NCI-H1048 (cell line): Measurements from ENCODE around the gene CA10.

Experiments
- DNase-seq: peaks from one replicate; lab custom pipeline; 2025; lab: John Stamatoyannopoulos, UW

CA10 gene

DNA sequence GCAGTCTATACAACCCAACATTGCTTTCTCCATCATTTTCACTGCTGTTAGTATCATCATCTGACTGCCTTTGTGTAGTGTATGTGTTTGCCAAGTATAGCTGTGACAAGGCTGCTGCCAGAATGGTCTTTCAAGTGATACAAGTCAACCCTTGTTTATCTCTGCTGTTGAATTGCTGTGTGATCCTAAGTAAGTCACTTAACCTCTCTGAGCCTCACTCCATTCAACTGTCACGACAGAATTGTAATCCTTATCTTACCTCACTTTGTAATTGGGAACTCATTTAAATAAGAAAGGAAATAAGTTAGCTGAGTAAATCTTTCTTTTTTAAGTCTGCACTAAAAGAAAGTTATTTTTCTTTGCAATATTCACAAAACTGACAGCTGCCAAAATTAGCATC lies 340.6 kb downstream of the CA10 start:
- DNase-seq, result no peak

DNA sequence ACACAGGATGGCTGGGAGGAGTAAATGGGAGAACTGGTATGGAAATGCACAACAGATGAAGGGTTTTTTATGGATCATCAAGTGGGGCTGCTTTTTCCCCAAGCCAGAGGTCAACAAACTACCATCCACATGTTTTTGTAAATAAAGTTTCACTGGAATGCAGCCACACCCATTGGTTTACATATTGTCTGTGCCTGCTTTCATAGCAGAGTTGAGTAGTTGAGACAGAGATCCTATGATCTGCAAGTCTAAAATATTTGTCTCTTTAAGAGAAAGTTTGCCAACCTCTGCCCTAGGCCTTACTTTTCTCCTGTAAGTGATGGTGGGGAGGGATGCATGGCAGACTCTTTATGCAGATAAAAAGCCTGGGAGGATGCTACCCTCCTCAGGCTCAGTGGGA lies 341.4 kb downstream of the CA10 start:
- DNase-seq, result no peak

DNA sequence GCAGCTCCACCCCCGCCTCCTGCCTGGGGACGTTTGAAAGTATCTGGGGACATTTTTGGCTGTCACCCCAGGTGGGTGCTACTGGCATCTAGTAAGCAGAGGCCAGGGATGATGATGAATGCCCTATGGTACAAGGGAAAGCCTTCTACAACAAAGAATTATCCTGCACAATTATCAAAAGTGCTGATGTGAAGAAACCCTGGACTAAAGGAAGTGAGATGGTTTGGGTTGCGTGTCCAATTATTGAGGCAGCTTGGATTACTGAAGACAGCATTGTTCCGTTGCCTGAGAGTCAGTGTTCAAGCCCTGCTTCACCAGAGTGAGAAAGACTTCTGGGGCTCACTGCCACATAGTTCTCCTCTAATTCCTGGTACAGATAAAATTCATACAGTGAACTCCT lies 343.4 kb downstream of the CA10 start:
- DNase-seq, result no peak

DNA sequence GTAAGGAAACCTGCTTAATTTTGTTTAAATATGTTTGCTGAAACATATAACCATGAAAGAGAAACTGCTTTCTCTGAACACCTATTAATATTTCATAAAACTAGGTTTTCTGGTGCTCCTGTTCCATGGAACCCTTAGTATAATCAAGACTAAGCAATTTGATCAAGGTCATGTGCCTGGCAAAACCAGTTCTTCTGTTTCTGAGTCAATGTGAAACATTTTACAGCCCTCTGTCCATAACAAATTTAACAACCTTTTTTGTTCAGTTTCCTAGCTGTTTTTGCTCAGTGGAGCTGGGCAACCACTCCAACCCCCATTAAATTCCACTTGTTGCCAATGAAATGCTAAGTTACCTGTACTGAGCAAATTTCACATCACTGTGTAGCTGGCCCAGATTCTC lies 344.0 kb downstream of the CA10 start:
- DNase-seq, result no peak

DNA sequence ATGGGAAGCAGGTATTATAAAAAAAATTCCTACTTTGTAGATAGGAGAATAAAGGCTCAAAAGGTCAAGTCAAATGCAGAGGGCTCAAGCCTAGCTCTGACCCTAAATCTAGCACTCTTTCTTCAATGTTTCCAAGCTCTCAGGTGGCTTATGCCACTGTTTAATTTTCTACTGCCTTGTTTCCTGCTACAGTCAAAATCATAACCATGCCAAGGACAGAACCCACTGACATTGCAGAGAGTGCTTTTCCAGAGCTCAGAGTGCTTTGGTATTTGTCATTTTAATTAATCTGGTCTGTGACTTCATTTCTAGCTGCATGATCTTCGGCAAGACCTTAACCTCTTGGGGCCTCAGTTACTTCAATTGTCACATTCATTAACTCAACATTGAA lies 344.7 kb downstream of the CA10 start:
- no peak for DNase-seq

DNA sequence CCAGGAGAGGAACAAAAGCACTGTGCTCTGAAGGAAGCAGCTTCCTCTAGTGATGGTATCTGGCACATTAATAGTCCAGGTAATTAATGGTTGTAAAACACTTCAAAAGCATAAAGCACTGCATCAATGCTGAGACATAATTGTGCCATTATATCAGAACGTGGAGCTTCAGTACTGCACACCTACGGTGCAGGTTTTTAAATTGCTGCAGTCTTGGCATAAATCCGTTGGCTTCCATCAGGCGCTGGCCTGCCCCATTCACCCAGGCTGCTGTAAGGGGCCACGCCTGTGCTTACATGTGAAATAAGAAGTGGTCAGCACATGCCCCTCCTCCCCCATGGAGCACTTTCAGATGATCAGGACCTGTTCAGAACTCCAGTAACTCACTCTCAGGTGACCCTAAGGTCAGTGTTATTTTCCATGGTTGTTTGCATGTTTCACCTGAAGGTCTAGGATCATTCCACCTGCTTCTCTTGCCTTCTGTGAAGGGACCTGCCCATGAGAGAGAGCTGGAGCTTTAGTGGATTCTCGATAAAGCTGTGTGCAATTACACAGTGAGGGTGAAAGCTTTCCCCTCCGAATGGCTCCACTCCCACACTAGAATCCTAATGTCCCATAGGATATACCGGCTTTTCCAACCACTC lies 345.3 kb downstream of the CA10 start:
- DNase-seq, result no peak

DNA sequence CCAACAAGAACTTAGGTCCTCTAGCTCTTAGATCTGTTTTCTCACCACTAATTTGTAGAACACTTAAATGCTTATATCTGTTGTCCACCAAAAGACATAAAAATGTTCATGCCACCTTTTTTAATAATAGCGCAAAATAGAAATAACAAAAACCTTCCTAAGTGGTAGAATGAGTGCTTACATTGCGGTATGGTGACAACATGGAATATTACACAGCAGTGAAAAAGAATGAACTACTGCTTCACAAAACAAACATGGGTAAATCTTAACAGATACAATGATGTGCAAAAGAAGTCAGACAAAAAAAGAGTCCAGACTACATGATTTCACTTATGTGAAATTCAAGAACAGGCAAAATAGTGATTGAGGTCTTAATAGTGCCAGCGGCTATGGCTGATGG lies 351.1 kb downstream of the CA10 start:
- no peak for DNase-seq

DNA sequence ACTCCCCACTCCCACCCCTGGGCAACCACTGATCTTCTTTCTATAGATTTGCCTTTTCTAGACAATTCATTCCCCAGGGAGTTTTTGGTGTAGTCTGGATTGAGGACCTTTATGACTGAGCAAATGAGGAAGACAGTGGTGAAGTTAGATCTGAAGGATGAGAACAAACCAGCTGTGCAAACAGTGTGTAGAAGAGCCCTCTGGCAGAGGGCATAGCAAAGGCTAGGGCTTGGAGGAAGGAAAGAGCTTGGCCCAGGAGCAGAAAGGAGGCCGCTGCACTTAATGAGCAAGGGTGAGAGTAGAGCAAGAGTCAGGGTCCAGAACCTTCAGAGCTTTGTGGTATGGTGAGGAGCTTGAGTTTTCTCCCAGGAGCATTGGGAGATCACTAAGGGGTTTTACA lies 352.7 kb downstream of the CA10 start:
- DNase-seq, result no peak

DNA sequence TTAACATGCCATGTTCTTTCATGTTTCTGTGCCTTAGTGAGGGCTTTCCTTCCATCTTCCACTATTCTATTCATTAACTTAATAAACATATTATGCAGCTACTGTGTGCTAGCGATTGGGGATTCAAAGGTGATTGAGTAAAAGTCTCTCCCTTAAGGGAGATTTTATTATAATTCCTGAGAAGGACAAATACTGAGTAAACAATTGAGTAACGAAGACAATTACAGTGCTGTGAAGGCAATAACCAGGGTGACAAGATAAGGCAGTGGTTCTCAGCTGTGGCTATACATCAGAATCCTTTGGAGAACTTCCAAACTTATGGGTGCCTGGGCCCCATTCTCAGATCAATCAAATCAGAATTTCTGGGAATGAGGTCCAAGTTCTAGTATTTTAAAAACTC lies 353.3 kb downstream of the CA10 start:
- DNase-seq, result no peak

DNA sequence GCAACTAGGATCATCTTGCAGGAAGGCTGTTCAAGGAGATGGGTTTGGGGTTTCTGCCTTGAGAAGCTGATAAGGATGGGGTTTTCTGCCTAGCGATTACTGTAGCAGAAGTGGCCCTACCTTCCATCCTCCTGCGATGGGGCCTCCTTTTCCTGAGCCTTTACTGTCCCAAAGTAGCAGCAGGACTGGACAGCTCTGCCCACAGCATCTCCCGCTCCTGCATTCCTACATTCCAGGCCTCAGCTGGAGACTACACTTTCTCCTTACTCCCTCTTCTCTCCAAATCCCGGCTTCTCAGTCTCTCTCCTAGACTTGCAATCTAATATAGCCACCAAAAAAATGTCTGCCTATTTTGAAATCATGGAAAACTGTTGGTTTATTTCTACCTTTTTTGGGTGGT lies 355.4 kb downstream of the CA10 start:
- no peak for DNase-seq

DNA sequence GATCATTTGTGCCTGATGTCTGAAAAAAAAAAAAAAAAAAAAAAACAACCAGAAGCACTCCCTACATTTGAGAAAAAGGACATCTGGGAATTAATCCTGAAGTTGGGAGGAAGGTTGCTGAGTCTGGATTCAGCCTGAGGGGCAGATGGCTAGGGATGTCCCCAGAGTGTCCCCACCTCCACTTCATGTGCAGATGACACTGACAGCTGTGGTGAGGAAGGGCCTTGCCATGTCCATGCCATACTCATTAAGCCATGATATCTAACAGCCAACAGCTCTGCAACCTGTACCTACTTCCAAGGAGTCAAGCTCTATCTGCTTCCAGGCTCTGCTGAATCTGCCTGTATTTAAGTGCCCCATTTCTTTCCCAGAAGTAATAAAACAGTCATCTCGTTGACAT lies 356.0 kb downstream of the CA10 start:
- DNase-seq, result no peak

DNA sequence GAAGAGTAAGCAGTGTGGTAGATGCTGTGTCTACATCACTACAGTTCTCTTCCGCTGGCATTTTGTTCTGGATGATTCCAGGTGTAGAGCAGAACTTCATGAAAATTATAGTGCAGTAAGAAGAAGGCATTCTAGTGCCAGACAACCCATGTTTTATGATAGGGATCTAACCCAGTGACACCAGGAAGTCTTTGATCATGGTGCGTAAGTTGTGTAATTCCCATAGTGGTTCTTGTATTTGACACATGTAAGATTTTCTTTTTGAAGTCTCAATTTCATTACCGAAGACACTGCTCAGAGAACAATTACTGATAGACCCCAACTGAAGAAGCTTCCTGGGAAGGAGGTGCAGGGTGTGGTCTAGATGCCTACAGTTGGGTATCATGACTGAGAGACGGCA lies 356.9 kb downstream of the CA10 start:
- DNase-seq, result no peak

DNA sequence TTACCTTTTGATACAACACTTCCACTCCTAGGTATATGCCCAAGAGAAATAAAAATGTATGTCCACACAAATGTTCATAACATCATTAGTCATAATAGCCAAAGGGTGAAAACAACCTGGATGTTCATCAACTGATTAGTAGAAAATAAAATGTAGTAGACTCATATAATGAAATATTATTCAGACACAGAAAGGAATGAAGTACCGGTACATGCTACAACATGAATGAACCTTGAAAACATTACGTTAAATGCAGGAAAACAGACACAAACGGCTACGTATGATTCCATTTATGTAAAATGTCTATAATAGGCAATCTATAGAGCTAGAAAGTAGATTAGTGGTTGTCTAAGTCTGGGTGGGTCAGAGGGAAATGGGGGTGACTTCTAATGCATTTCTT lies 358.5 kb downstream of the CA10 start:
- DNase-seq, result no peak

DNA sequence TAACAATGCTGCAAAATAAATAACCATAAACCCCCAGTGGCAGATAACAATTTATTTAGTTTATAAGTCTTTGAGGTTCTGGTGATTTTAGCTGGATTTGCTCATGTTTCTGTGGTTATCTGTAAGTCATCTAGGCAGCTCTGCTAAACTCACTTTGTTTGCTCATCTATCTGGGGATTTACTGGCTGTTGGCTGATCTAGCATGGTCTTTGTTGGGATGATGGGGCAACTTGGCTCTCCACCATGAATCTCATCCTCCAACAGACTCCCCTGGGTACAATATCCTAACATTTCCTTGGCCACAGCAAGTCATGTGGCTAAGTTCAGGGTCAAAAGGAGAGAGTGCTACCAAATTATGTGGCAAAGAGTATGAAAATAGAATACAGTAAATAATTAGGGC lies 359.3 kb downstream of the CA10 start:
- no peak for DNase-seq

DNA sequence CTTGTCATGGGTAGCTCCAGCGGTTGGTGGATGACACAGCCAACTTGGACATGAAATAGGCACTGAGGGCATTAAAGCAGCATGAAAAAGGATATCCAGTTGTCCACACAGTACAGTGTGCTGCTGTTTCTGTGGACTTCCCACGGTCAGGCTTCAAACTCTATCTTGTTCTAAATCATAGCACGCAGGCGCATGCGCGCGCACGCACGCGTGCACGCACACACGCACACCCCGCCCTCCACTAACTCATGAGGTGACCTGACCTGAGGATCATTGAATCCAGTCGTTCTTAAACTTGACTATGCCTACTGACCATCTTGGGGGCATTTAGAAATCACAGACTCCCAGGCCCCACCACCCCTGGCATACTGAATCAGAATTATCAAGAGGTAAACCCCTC lies 361.4 kb downstream of the CA10 start:
- DNase-seq, result no peak

DNA sequence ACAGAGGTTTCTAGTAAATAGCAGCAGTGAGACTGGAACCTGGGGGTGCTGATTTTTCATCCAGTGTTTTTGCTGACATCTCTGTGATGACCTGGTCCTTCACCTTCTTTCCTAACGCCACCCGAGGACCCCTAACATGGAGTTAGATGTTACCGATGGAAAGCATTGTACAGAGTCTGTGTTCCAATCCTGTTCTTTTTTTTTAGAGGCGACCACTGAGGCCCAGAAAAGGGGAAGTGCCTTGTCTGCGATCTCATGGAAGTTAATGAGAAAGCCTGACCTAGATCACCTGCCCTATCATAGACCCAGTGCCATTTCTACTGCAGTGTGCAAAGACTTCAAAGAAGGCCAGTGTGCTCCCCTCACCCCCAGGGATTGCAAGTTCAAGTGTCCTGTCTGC lies 362.5 kb downstream of the CA10 start:
- DNase-seq, result no peak

DNA sequence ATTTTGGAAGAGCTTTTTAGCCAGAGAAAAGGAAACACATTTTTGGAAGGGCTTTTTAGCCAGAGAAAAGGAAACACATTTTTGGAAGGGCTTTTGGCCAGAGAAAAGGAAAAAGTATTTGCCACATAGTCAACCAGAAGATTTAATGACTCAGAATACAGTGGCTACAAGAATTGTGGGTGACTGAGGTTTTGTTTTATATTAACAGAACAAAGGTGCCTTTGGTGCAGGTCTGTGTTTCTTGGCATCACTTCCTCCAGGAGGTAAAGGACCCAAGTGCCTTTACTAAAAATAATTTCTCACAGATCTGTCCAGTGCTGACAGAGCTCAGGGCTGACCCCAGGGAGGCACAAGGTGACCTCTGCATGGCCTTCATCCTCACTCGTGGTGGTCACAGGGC lies 363.1 kb downstream of the CA10 start:
- no peak for DNase-seq

DNA sequence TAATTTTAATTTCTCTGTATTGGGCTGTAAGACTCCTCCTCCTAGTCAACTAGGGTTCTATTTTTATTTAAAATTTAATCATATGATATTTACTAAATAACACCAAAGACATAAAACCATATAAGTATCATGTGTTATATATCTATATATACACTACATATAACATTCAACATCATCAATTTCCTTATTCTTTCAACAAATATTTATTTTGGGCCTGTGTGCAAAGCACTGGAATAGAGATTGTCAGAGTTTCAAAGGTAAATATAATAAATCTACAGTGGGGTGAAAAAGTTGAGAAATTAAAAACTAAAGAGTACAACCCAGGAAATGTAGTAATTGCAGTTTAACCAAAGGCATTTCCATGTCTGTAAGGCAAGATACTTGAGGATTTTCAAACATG lies 364.0 kb downstream of the CA10 start:
- no peak for DNase-seq

DNA sequence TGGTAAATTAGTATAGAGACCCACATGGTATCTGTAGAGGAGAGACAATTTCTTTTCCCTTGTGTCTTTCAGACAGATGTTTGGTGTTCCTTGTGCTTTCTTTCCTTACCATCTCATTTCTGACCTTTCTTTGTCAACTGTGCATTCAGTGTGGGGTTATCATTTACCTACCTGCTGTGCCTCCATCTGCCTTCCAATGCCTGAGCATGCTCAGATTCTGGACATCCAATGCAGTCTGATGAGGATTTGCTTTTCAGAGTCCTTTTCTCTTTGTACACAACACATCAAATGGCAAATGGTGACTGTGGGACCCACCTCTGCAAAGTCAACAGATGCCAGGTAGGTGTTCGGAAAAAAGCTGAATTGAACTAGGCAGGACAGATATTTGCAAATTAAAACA lies 364.8 kb downstream of the CA10 start:
- DNase-seq, result no peak

DNA sequence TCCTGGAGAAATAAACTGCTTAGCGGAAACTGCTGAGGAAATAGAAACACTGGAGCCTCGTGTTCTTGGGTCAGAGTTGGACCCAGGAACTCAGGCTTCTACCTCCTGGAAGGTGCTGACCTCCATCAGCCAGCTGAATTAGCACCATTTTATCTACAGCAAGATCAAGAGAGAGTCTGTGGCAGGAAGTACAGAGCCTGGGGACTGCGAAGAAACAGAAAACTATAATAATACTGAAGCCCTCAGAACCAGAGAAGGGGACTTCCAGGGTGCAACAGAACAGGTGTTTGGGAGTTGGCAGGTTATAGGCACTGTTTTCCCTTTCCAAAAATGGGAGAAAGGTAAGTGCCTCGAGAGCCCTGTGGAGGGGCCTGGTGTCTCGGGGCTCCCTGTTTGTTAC lies 379.7 kb downstream of the CA10 start:
- no peak for DNase-seq

DNA sequence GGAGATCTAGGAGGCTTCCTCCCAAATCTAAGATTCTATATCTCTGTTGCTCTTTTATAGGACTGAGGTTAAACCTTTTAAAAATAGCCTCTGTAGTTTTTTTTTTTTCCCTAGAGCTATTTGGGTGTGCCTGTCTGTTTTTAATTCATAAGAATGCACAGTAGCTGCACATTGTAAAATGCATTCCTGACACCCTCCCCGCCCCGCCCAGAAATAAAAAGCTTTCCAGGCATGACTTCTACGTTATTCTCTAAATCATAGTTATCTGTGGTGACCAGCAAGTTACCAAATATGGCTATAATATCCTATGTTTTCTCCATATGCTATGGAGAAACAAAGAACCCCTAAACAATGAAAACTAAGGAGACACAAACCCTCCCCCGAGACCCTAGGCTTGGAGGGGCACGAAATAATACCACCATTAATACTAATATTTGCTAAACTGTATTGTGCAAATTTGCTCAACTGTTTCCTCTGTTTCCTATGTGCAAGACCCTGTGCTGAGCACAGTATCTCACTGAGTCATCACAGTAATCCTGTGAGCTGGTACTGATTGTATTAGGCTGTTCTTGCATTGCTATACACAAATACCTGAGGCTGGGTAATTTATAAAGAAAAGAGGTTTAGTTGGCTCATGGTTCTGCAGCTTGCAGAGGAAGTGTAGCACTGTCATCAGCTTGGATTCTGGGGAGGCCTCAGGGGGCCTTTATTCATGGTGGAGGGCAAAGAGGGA lies 388.3 kb downstream of the CA10 start:
- no peak for DNase-seq

DNA sequence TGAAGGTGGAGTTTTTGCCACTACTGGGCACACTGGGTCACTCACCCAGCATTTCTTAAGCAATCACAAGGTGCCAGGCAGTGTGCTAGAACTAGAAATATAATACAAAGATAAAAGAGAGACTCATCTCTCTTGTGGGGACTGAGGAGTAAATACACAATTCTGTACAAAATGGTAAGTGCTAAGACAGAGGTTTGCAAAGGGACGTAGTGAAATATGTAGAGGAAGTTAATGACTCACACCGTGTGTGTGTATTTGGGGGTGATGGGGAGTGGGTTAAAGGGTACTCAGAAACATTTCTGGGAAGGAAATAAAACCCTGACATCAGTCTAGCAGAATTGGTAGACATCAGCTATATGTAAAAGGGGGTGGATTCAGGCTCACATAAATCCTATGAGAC lies 389.3 kb downstream of the CA10 start:
- DNase-seq, result no peak

DNA sequence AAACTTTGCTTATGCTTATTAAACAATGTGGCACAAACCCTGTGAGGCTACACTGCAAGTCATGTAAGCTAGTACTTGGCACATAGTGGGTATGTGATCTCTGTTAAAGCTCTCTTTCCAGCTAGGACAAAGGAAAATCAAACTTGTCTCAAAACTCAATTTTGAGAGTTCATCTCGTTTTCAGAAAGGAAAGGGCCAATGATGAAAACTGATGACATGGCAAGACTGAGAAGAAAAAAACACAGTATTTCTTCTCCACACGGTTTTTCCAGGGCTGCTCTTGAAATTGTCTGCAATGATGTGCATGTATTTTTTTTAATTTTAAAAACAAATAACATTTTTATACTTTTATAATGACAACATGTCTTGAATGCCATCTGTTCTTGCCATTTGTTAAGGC lies 389.8 kb downstream of the CA10 start:
- DNase-seq, result no peak

DNA sequence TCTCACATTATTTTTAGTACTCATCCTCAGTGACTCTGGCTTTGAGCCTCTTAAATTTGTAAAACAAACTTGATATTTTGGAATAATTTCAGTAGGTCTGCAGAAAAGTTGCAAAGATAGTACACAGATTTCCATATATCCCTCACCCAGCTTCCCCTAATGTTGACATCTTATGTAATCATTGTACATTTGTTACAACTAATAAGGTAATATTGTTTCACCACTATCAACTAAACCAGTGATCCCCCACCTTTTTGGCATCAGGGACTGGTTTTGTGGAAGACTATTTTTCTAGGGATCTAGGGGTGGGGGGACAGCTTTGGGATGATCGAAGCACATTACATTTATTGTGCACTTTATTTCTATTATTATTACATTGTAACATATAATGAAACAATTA lies 391.2 kb downstream of the CA10 start:
- no peak for DNase-seq
